Sigmoid colon (tissue), 7 donors: Measurements from ENCODE around the gene FAH. TPM values are rescaled to one million over a fixed set of nuclear protein-coding genes. Genes with fewer than 3 reads are reported as not detected.

Experiments used
- DNase-seq: peaks from one replicate; pipeline ENCODE4 v3.0.0-alpha.2; 2019
- H3K27ac ChIP-seq, 4 donors: fragments of 200-600 bp; sonication (generic); one replicate each; pipeline ENCODE4 v1.5.1; 2016 to 2019; ENCODE audit warnings: mild to moderate bottlenecking in 1 of 4
- H3K27me3 ChIP-seq, 3 donors: fragments of 200-600 bp; sonication (generic); one replicate each; pipeline ENCODE4 v1.5.1; 2019; ENCODE audit warnings: mild to moderate bottlenecking in 1 of 3
- H3K36me3 ChIP-seq, 4 donors: fragments of 200-600 bp; sonication (generic); one replicate each; pipeline ENCODE4 v1.5.1; 2016 to 2019
- H3K4me1 ChIP-seq, 4 donors: fragments of 200-600 bp; sonication (generic); one replicate each; pipeline ENCODE4 v1.5.1; 2017 to 2019
- H3K4me3 ChIP-seq, 4 donors: fragments of 200-600 bp; sonication (generic); one replicate each; pipeline ENCODE4 v1.5.1; 2017 to 2019; ENCODE audit warnings: mild to moderate bottlenecking in 2 of 4, moderate library complexity in 1 of 4
- H3K9me3 ChIP-seq, 4 donors: fragments of 200-600 bp in 3 of 4; sonication (generic) in 3 of 4; one replicate each; pipeline versions ENCODE4 v1.5.1 to v1.6.1; 2013 to 2019
- CTCF ChIP-seq, 4 experiments: fragments of 450-650 bp in 3 of 4; fragments of 200-600 bp in 1 of 4; IDR thresholded peaks; one replicate each; pipeline ENCODE4 v1.5.1; 2016 to 2019; ENCODE audit warnings: antibody characterized with exemption in 4 of 4, mild to moderate bottlenecking in 3 of 4, moderate library complexity in 2 of 4
- EP300 ChIP-seq, 4 donors: sonication (generic); formaldehyde crosslinking; IDR thresholded peaks; one replicate each; pipeline ENCODE4 v1.6.1; 2017; ENCODE audit warnings: antibody characterized with exemption in 4 of 4
- POLR2A ChIP-seq, 2 donors: fragments of 450-650 bp; IDR thresholded peaks; one replicate each; pipeline ENCODE4 v1.6.1; 2016; ENCODE audit warnings: antibody characterized with exemption in 2 of 2, mild to moderate bottlenecking in 2 of 2, moderate library complexity in 2 of 2
- POLR2AphosphoS5 ChIP-seq, 4 donors: sonication (generic); formaldehyde crosslinking; IDR thresholded peaks; one replicate each; pipeline ENCODE4 v1.6.1; 2017; ENCODE audit warnings: antibody characterized with exemption in 4 of 4
- WGBS, 2 donors: extraction: QIAGEN DNeasy Blood & Tissue Kit; methylation state at CpG; one replicate each; pipeline ENCODE4 v1.1.7; 2013; 5-methylcytosine and 5-hydroxymethylcytosine counted together
- intact Hi-C: fragments of 100-400 bp; cut with DNase I; formaldehyde crosslinking; loops from one replicate; pipeline ENCODE4 v1.15.1; 2023
- polyA plus RNA-seq, 3 donors: library from polyadenylated mRNA; stranded (reverse); fragments of 200-250 nt; gene quantifications; one replicate each; pipeline ENCODE4 v1.2.3, GENCODE V29; 2013
- total RNA-seq, 4 donors: library from RNA; depleted of rRNA; stranded (reverse); fragments of >200 nt; gene quantifications; one replicate each; pipeline ENCODE4 v1.1.0, GENCODE V29; 2016
- donor health status: healthy with polysubstance abuse.
- donor health status: Bipolar disorder and iron deficiency.
- donor health status: healthy.

FAH gene
- total and polyA plus RNA-seq, 7 donors = 11.4 to 23.5 (median 14.4) TPM

GRCh38 chr15:80167936-80168335 lies 15.1 kb downstream of the FAH start:
- peak; percentile 26 for DNase-seq
- Histone ChIP-seq H3K9me3 (no peaks in the 10 kb centered on the region), H3K27ac (no peak overlapping the region), H3K4me3 (no peak overlapping the region), H3K36me3 (peaks cover 0 to 9% (median 0%) of the 10 kb centered on the region in 4 donors), H3K27me3 (no peaks in the 10 kb centered on the region), H3K4me1 (peaks cover 0 to 4% (median 0%) of the 10 kb centered on the region in 4 donors)
- WGBS, 2 donors = 95 to 96% methylated on average over 8 of the region's 8 CpGs
- intact Hi-C loops = no loop called here
- no peak for TF ChIP-seq EP300 (IDR thresholded peaks at IDR 0.05)
- no peak for TF ChIP-seq POLR2A (IDR thresholded peaks at IDR 0.05)

GRCh38 chr15:80168421-80168820 lies 15.6 kb downstream of the FAH start:
- Histone ChIP-seq H3K9me3 (no peaks in the 10 kb centered on the region), H3K27ac (no peak overlapping the region), H3K27me3 (no peaks in the 10 kb centered on the region), H3K36me3 (peaks cover 0 to 9% (median 0%) of the 10 kb centered on the region in 4 donors), H3K4me1 (peaks cover 0 to 4% (median 0%) of the 10 kb centered on the region in 4 donors), H3K4me3 (no peak overlapping the region)
- 86 to 96% methylated on average over 5 of the region's 5 CpGs for WGBS, 2 donors
- intact Hi-C loops = no loop called here
- peak; percentile 2 for DNase-seq
- TF ChIP-seq EP300 (IDR thresholded peaks at IDR 0.05) = no peak

GRCh38 chr15:80169768-80170357 lies 17.1 kb downstream of the FAH start:
- peaks cover 0 to 18% (median 6%) of the 10 kb centered on the region in 4 donors for H3K4me1 ChIP-seq
- whole genome bisulfite sequencing, 2 donors = 96 to 97% methylated on average over 12 of the region's 12 CpGs
- DNase-seq = peak; percentile 5
- intact Hi-C loops = loop anchor here (5.0 kb wide), 1 partner anchor 788 kb away; no protein-coding TSS in a partner anchor
- TF ChIP-seq POLR2A (IDR thresholded peaks at IDR 0.05) (no peak), POLR2AphosphoS5 (IDR thresholded peaks at IDR 0.05) (no peak), EP300 (IDR thresholded peaks at IDR 0.05) (no peak), CTCF (IDR thresholded peaks at IDR 0.05) (no peak)
- H3K36me3 ChIP-seq = peaks cover 0 to 9% (median 0%) of the 10 kb centered on the region in 4 donors
- no peaks in the 10 kb centered on the region for H3K27me3 ChIP-seq
- no peaks in the 10 kb centered on the region for H3K9me3 ChIP-seq
- no peak overlapping the region for H3K27ac ChIP-seq
- H3K4me3 ChIP-seq = no peak overlapping the region

- WGBS, 2 donors = 97% methylated on average over 2 of the region's 2 CpGs
- DNase-seq = peak; percentile 10
- TF ChIP-seq POLR2AphosphoS5 (IDR thresholded peaks at IDR 0.05) (no peak), POLR2A (IDR thresholded peaks at IDR 0.05) (no peak), CTCF (IDR thresholded peaks at IDR 0.05) (no peak), EP300 (IDR thresholded peaks at IDR 0.05) (no peak)
- intact Hi-C loops = loop anchor here (5.0 kb wide), 1 partner anchor 788 kb away; no protein-coding TSS in a partner anchor
- peaks cover 0 to 19% (median 6%) of the 10 kb centered on the region in 4 donors for H3K4me1 ChIP-seq
- H3K27ac ChIP-seq = no peak overlapping the region
- peaks cover 0 to 13% (median 2%) of the 10 kb centered on the region in 4 donors for H3K36me3 ChIP-seq
- H3K9me3 ChIP-seq = no peaks in the 10 kb centered on the region
- no peak overlapping the region for H3K4me3 ChIP-seq
- H3K27me3 ChIP-seq = no peaks in the 10 kb centered on the region
Observed at GRCh38 chr15:80170596-80170995, 17.8 kb downstream of the FAH start.

- TF ChIP-seq POLR2AphosphoS5 (IDR thresholded peaks at IDR 0.05) = no peak
- no peak for TF ChIP-seq POLR2A (IDR thresholded peaks at IDR 0.05)
- TF ChIP-seq EP300 (IDR thresholded peaks at IDR 0.05) = no peak
- no peak for TF ChIP-seq CTCF (IDR thresholded peaks at IDR 0.05)
- intact Hi-C loops = loop anchor here (5.0 kb wide), 1 partner anchor 789 kb away; no protein-coding TSS in a partner anchor
- no peak for DNase-seq
- H3K27me3 ChIP-seq = no peaks in the 10 kb centered on the region
- no peaks in the 10 kb centered on the region for H3K9me3 ChIP-seq
- H3K4me1 ChIP-seq = peaks cover 0 to 19% (median 6%) of the 10 kb centered on the region in 4 donors
- no peak overlapping the region for H3K4me3 ChIP-seq
- no peak overlapping the region for H3K27ac ChIP-seq
- 84 to 90% methylated on average over 4 of the region's 4 CpGs for WGBS, 2 donors
- H3K36me3 ChIP-seq = peaks cover 0 to 13% (median 2%) of the 10 kb centered on the region in 4 donors
Observed at GRCh38 chr15:80171787-80172186, 19.0 kb downstream of the FAH start.
